ENCODE results near the gene TEX53.
A peak's percentile ranks its signal among the peaks of the same experiment; 100 is the strongest.

Gene TEX53

GRCh38 chr9:114616684-114617520 lies 40.7 kb downstream of the TEX53 start:
- Histone ChIP-seq H3K4me3 (ENCODE audit: severe bottlenecking) (no peak overlapping the region), H3K27me3 (ENCODE audit: insufficient read depth, poor library complexity, severe bottlenecking) (no peaks in the 10 kb centered on the region), H3K4me1 (ENCODE audit: insufficient read depth, poor library complexity, severe bottlenecking) (peaks cover 8% of the 10 kb centered on the region), H3K9me3 (ENCODE audit: severe bottlenecking) (no peaks in the 10 kb centered on the region), H3K27ac (ENCODE audit: poor library complexity, severe bottlenecking) (peak overlapping the region; percentile 15), H3K36me3 (ENCODE audit: low read depth) (peaks cover 15% of the 10 kb centered on the region)
- TF ChIP-seq CTCF (IDR thresholded peaks at IDR 0.05; ENCODE audit: poor library complexity, severe bottlenecking) = no peak
- ATAC-seq (ENCODE audit: low read depth) (no peak), DNase-seq (ENCODE audit: low spot score) (no peak)

GRCh38 chr9:114614373-114614772 lies 43.2 kb downstream of the TEX53 start:
- no peak for TF ChIP-seq CTCF (IDR thresholded peaks at IDR 0.05; ENCODE audit: poor library complexity, severe bottlenecking)
- no peak for DNase-seq (ENCODE audit: low spot score)
- ATAC-seq (ENCODE audit: low read depth) = no peak
- Histone ChIP-seq H3K9me3 (ENCODE audit: severe bottlenecking) (no peaks in the 10 kb centered on the region), H3K27ac (ENCODE audit: poor library complexity, severe bottlenecking) (no peak overlapping the region), H3K36me3 (ENCODE audit: low read depth) (peaks cover 12% of the 10 kb centered on the region), H3K4me3 (ENCODE audit: severe bottlenecking) (no peak overlapping the region), H3K27me3 (ENCODE audit: insufficient read depth, poor library complexity, severe bottlenecking) (no peaks in the 10 kb centered on the region), H3K4me1 (ENCODE audit: insufficient read depth, poor library complexity, severe bottlenecking) (peaks cover 11% of the 10 kb centered on the region)

- H3K4me1 ChIP-seq (ENCODE audit: insufficient read depth, poor library complexity, severe bottlenecking) = peaks cover 11% of the 10 kb centered on the region
- H3K9me3 ChIP-seq (ENCODE audit: severe bottlenecking) = no peaks in the 10 kb centered on the region
Measured at GRCh38 chr9:114613919-114614318, 43.7 kb downstream of the TEX53 start.

GRCh38 chr9:114613087-114613486 lies 44.5 kb downstream of the TEX53 start:
- peaks cover 11% of the 10 kb centered on the region for H3K4me1 ChIP-seq (ENCODE audit: insufficient read depth, poor library complexity, severe bottlenecking)
- no peak for TF ChIP-seq CTCF (IDR thresholded peaks at IDR 0.05; ENCODE audit: poor library complexity, severe bottlenecking)
- DNase-seq (ENCODE audit: low spot score) (no peak), ATAC-seq (ENCODE audit: low read depth) (no peak)
- H3K4me3 ChIP-seq (ENCODE audit: severe bottlenecking) = no peak overlapping the region
- no peaks in the 10 kb centered on the region for H3K27me3 ChIP-seq (ENCODE audit: insufficient read depth, poor library complexity, severe bottlenecking)
- no peaks in the 10 kb centered on the region for H3K9me3 ChIP-seq (ENCODE audit: severe bottlenecking)
- no peak overlapping the region for H3K27ac ChIP-seq (ENCODE audit: poor library complexity, severe bottlenecking)
- peaks cover 3% of the 10 kb centered on the region; the same call in 1 of the 2 replicates for H3K36me3 ChIP-seq (ENCODE audit: low read depth)

More at GRCh38 chr9:114613919-114614318, 43.7 kb downstream of the TEX53 start:
- H3K27ac ChIP-seq (ENCODE audit: poor library complexity, severe bottlenecking) = no peak overlapping the region
- DNase-seq (ENCODE audit: low spot score) (no peak), ATAC-seq (ENCODE audit: low read depth) (no peak)
- no peak for TF ChIP-seq CTCF (IDR thresholded peaks at IDR 0.05; ENCODE audit: poor library complexity, severe bottlenecking)
- H3K4me3 ChIP-seq (ENCODE audit: severe bottlenecking) = no peak overlapping the region
- peaks cover 11% of the 10 kb centered on the region for H3K36me3 ChIP-seq (ENCODE audit: low read depth)
- H3K27me3 ChIP-seq (ENCODE audit: insufficient read depth, poor library complexity, severe bottlenecking) = no peaks in the 10 kb centered on the region
